ENCODE results near the gene ATP2A3. TPM values are rescaled to one million over a fixed set of nuclear protein-coding genes. Genes with fewer than 3 reads are reported as not detected.
A peak's percentile ranks its signal among the peaks of the same experiment; 100 is the strongest.

The ATP2A3 gene
- 154 TPM for polyA plus RNA-seq (2013)

GRCh38 chr17:3964203-3965117, at the start of gene ATP2A3:
TSS of gene ATP2A3 (minus strand) at chr17:3964437. CDS start at chr17:3964291, 146 bp downstream.
- 0% methylated on average over 57 of the region's 92 CpGs for WGBS (ENCODE audit: insufficient coverage)
- peak within 1 kb of the TSS; percentile 69 to 95 (median 83) for H3K4me3 ChIP-seq (ENCODE audit: control insufficient read depth in 1 of 7, extremely low read depth in 1 of 7, insufficient read depth in 4 of 7, low read depth in 2 of 7, low read length in 6 of 7)
- DNase-seq, result peak; percentile 50 to 78 (median 63)
- peaks cover 8 to 79% (median 73%) of the 10 kb centered on the region in 4 experiments for H3K4me1 ChIP-seq (ENCODE audit: control extremely low read depth in 1 of 4, control insufficient read depth in 4 of 4, insufficient read depth in 4 of 4, low read length in 3 of 4)
- POLR2A ChIA-PET, result interaction anchor here (1.2 to 3.3 kb wide), 12 partner anchors 8 to 179 kb away, joined by 3 to 21 read pairs (median 6); partner anchors contain the start of genes CYB5D2, P2RX1 and ZZEF1
- CTCF ChIA-PET, result interaction anchor here (0.7 to 4.7 kb wide), 13 partner anchors 10 to 81 kb away, joined by 3 to 40 read pairs (median 4); partner anchors contain the start of gene P2RX1
- peaks cover 0 to 24% (median 0%) of the 10 kb centered on the region in 4 experiments for H3K36me3 ChIP-seq (ENCODE audit: control insufficient read depth in 4 of 4, insufficient read depth in 4 of 4, low read length in 3 of 4)
- H3K9me3 ChIP-seq (ENCODE audit: control extremely low read depth in 1 of 5, control insufficient read depth in 4 of 5, insufficient read depth in 2 of 5, low read depth in 1 of 5, low read length in 4 of 5), result no peaks in the 10 kb centered on the region
- H3K27me3 ChIP-seq (replicated peaks in 2 of 5; ENCODE audit: control insufficient read depth in 4 of 5, insufficient read depth in 5 of 5, low read length in 4 of 5), result no peaks in the 10 kb centered on the region
- H3K27ac ChIP-seq (ENCODE audit: insufficient read depth in 1 of 2, low read depth in 1 of 2, low read length in 2 of 2, poor library complexity in 1 of 2, severe bottlenecking in 2 of 2), result peak within 1 kb of the TSS; percentile 50 to 75

- POLR2A ChIA-PET, result no interaction called here
- DNase-seq, result no peak
Observed at GRCh38 chr17:4010754-4011153, 46.5 kb upstream of the ATP2A3 start.

DNA sequence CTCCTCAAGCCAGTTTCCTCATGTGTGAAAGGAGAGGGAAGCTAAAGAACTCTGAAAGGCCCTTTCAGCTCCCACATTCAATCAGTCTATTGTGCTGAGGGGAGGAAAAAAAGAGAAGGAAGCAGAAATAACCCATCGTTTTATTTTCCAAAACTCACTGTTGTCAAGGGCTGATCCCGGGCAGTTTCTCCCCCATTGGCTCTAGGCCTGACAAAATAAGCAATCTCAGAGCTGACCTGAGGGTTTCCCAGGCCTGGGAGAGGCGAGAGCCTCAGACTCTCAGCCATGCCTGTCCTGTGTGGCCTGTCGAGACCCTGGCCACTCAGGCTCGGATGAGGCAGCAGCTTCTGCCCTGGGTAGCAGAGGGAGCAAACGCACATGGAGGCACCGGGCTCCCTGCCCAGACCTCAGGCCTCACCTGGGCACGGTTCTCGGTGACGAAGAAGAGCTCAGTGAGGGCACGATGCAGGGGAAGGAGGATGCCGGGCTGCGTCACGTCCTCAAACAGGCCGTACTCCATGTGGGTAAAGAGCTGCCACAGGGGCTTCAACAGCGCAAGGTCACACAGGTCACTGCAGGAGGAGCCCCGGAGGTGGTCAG, 45.0 kb upstream of the ATP2A3 start:
- CTCF ChIA-PET, result interaction anchor here (1.0 to 9.1 kb wide), 6 partner anchors 9 to 166 kb away, joined by 3 to 89 read pairs (median 6); no protein-coding TSS in a partner anchor
- Histone ChIP-seq H3K27me3 (replicated peaks in 2 of 5; ENCODE audit: control insufficient read depth in 4 of 5, insufficient read depth in 5 of 5, low read length in 4 of 5) (no peaks in the 10 kb centered on the region), H3K27ac (ENCODE audit: insufficient read depth in 1 of 2, low read depth in 1 of 2, low read length in 2 of 2, poor library complexity in 1 of 2, severe bottlenecking in 2 of 2) (no peak overlapping the region), H3K4me1 (ENCODE audit: control extremely low read depth in 1 of 4, control insufficient read depth in 4 of 4, insufficient read depth in 4 of 4, low read length in 3 of 4) (peaks cover 0 to 24% (median 16%) of the 10 kb centered on the region in 4 experiments), H3K9me3 (ENCODE audit: control extremely low read depth in 1 of 5, control insufficient read depth in 4 of 5, insufficient read depth in 2 of 5, low read depth in 1 of 5, low read length in 4 of 5) (no peaks in the 10 kb centered on the region), H3K36me3 (ENCODE audit: control insufficient read depth in 4 of 4, insufficient read depth in 4 of 4, low read length in 3 of 4) (peaks cover 16 to 78% (median 51%) of the 10 kb centered on the region in 4 experiments), H3K4me3 (ENCODE audit: control insufficient read depth in 1 of 7, extremely low read depth in 1 of 7, insufficient read depth in 4 of 7, low read depth in 2 of 7, low read length in 6 of 7) (no peak overlapping the region)
- WGBS (ENCODE audit: insufficient coverage), result 99% methylated on average over 14 of the region's 17 CpGs
- DNase-seq, result no peak
- POLR2A ChIA-PET, result no interaction called here

More at GRCh38 chr17:4010754-4011153, 46.5 kb upstream of the ATP2A3 start:
- no peaks in the 10 kb centered on the region for H3K27me3 ChIP-seq (replicated peaks in 2 of 5; ENCODE audit: control insufficient read depth in 4 of 5, insufficient read depth in 5 of 5, low read length in 4 of 5)
- peaks cover 16 to 88% (median 57%) of the 10 kb centered on the region in 4 experiments for H3K36me3 ChIP-seq (ENCODE audit: control insufficient read depth in 4 of 4, insufficient read depth in 4 of 4, low read length in 3 of 4)
- no peak overlapping the region for H3K4me3 ChIP-seq (ENCODE audit: control insufficient read depth in 1 of 7, extremely low read depth in 1 of 7, insufficient read depth in 4 of 7, low read depth in 2 of 7, low read length in 6 of 7)
- WGBS (ENCODE audit: insufficient coverage), result no CpG with 5 or more reads among the region's 2 CpGs
- H3K4me1 ChIP-seq (ENCODE audit: control extremely low read depth in 1 of 4, control insufficient read depth in 4 of 4, insufficient read depth in 4 of 4, low read length in 3 of 4), result peaks cover 0 to 15% (median 10%) of the 10 kb centered on the region in 4 experiments
- no peaks in the 10 kb centered on the region for H3K9me3 ChIP-seq (ENCODE audit: control extremely low read depth in 1 of 5, control insufficient read depth in 4 of 5, insufficient read depth in 2 of 5, low read depth in 1 of 5, low read length in 4 of 5)
- CTCF ChIA-PET, result interaction anchor here (0.6 to 1.5 kb wide), 3 partner anchors 95 to 242 kb away, joined by 3 to 4 read pairs (median 3); partner anchors contain the start of gene P2RX1
- H3K27ac ChIP-seq (ENCODE audit: insufficient read depth in 1 of 2, low read depth in 1 of 2, low read length in 2 of 2, poor library complexity in 1 of 2, severe bottlenecking in 2 of 2), result no peak overlapping the region

GRCh38 chr17:4008441-4009185, 44.4 kb upstream of the ATP2A3 start:
- Histone ChIP-seq H3K27ac (ENCODE audit: insufficient read depth in 1 of 2, low read depth in 1 of 2, low read length in 2 of 2, poor library complexity in 1 of 2, severe bottlenecking in 2 of 2) (no peak overlapping the region), H3K36me3 (ENCODE audit: control insufficient read depth in 4 of 4, insufficient read depth in 4 of 4, low read length in 3 of 4) (peaks cover 16 to 71% (median 45%) of the 10 kb centered on the region in 4 experiments), H3K4me1 (ENCODE audit: control extremely low read depth in 1 of 4, control insufficient read depth in 4 of 4, insufficient read depth in 4 of 4, low read length in 3 of 4) (peaks cover 0 to 31% (median 23%) of the 10 kb centered on the region in 4 experiments), H3K4me3 (ENCODE audit: control insufficient read depth in 1 of 7, extremely low read depth in 1 of 7, insufficient read depth in 4 of 7, low read depth in 2 of 7, low read length in 6 of 7) (no peak overlapping the region), H3K9me3 (ENCODE audit: control extremely low read depth in 1 of 5, control insufficient read depth in 4 of 5, insufficient read depth in 2 of 5, low read depth in 1 of 5, low read length in 4 of 5) (no peaks in the 10 kb centered on the region), H3K27me3 (replicated peaks in 2 of 5; ENCODE audit: control insufficient read depth in 4 of 5, insufficient read depth in 5 of 5, low read length in 4 of 5) (no peaks in the 10 kb centered on the region)
- DNase-seq, result no peak
- ChIA-PET POLR2A (interaction anchor here (0.9 kb wide), 1 partner anchor 43 kb away, joined by 3 read pairs; no protein-coding TSS in a partner anchor), CTCF (interaction anchor here (1.0 to 9.1 kb wide), 12 partner anchors 8 to 165 kb away, joined by 3 to 89 read pairs (median 6); partner anchors contain the start of genes ATP2A3 and NCBP3)
- WGBS (ENCODE audit: insufficient coverage), result 94% methylated on average over 19 of the region's 26 CpGs

GRCh38 chr17:4008082-4008435, 43.8 kb upstream of the ATP2A3 start:
- no peaks in the 10 kb centered on the region for H3K9me3 ChIP-seq (ENCODE audit: control extremely low read depth in 1 of 5, control insufficient read depth in 4 of 5, insufficient read depth in 2 of 5, low read depth in 1 of 5, low read length in 4 of 5)
- H3K27me3 ChIP-seq (replicated peaks in 2 of 5; ENCODE audit: control insufficient read depth in 4 of 5, insufficient read depth in 5 of 5, low read length in 4 of 5), result no peaks in the 10 kb centered on the region
- peaks cover 0 to 36% (median 28%) of the 10 kb centered on the region in 4 experiments for H3K4me1 ChIP-seq (ENCODE audit: control extremely low read depth in 1 of 4, control insufficient read depth in 4 of 4, insufficient read depth in 4 of 4, low read length in 3 of 4)
- peaks cover 15 to 65% (median 42%) of the 10 kb centered on the region in 4 experiments for H3K36me3 ChIP-seq (ENCODE audit: control insufficient read depth in 4 of 4, insufficient read depth in 4 of 4, low read length in 3 of 4)
- CTCF ChIA-PET, result interaction anchor here (1.0 to 9.1 kb wide), 11 partner anchors 9 to 162 kb away, joined by 3 to 89 read pairs (median 6); partner anchors contain the start of genes ATP2A3, NCBP3 and P2RX1
- no peak overlapping the region for H3K27ac ChIP-seq (ENCODE audit: insufficient read depth in 1 of 2, low read depth in 1 of 2, low read length in 2 of 2, poor library complexity in 1 of 2, severe bottlenecking in 2 of 2)
- H3K4me3 ChIP-seq (ENCODE audit: control insufficient read depth in 1 of 7, extremely low read depth in 1 of 7, insufficient read depth in 4 of 7, low read depth in 2 of 7, low read length in 6 of 7), result no peak overlapping the region
- WGBS (ENCODE audit: insufficient coverage), result 91% methylated on average over 3 of the region's 6 CpGs
- no peak for DNase-seq
- POLR2A ChIA-PET, result interaction anchor here (0.9 to 2.0 kb wide), 2 partner anchors 43 to 91 kb away, joined by 3 to 8 read pairs; partner anchors contain the start of gene P2RX1

- H3K27me3 ChIP-seq (replicated peaks in 2 of 5; ENCODE audit: control insufficient read depth in 4 of 5, insufficient read depth in 5 of 5, low read length in 4 of 5), result no peaks in the 10 kb centered on the region
- POLR2A ChIA-PET, result interaction anchor here (0.5 to 2.0 kb wide), 5 partner anchors 42 to 91 kb away, joined by 3 to 8 read pairs (median 3); partner anchors contain the start of gene P2RX1
- no peaks in the 10 kb centered on the region for H3K9me3 ChIP-seq (ENCODE audit: control extremely low read depth in 1 of 5, control insufficient read depth in 4 of 5, insufficient read depth in 2 of 5, low read depth in 1 of 5, low read length in 4 of 5)
- DNase-seq, result peak in 1 of 3 donors; percentile 26
- H3K4me3 ChIP-seq (ENCODE audit: control insufficient read depth in 1 of 7, extremely low read depth in 1 of 7, insufficient read depth in 4 of 7, low read depth in 2 of 7, low read length in 6 of 7), result no peak overlapping the region
- peaks cover 0 to 42% (median 30%) of the 10 kb centered on the region in 4 experiments for H3K4me1 ChIP-seq (ENCODE audit: control extremely low read depth in 1 of 4, control insufficient read depth in 4 of 4, insufficient read depth in 4 of 4, low read length in 3 of 4)
- CTCF ChIA-PET, result interaction anchor here (1.0 to 9.1 kb wide), 14 partner anchors 9 to 164 kb away, joined by 3 to 89 read pairs (median 6); partner anchors contain the start of genes ATP2A3, NCBP3 and P2RX1
- WGBS (ENCODE audit: insufficient coverage), result 97% methylated on average over 18 of the region's 27 CpGs
- no peak overlapping the region for H3K27ac ChIP-seq (ENCODE audit: insufficient read depth in 1 of 2, low read depth in 1 of 2, low read length in 2 of 2, poor library complexity in 1 of 2, severe bottlenecking in 2 of 2)
- peaks cover 12 to 62% (median 41%) of the 10 kb centered on the region in 4 experiments for H3K36me3 ChIP-seq (ENCODE audit: control insufficient read depth in 4 of 4, insufficient read depth in 4 of 4, low read length in 3 of 4)
Observed at GRCh38 chr17:4007346-4008081, 43.3 kb upstream of the ATP2A3 start.
